ENCODE measurements around the gene MBTPS1. TPM values are rescaled to one million over a fixed set of nuclear protein-coding genes. Genes with fewer than 3 reads are reported as not detected.

MBTPS1 gene
- total RNA-seq, 1 experiment from 2014 or later, result 130 TPM

- H3K4me3 Mint-ChIP-seq (ENCODE audit: low read depth, unreplicated experiment), result peak overlapping the region; percentile 4
- peak overlapping the region; percentile 16 for H3K27ac Mint-ChIP-seq (ENCODE audit: unreplicated experiment)
- no TSS peak for BruUV-seq (replicated peaks)
- peaks cover 8% of the 10 kb centered on the region for H3K4me1 Mint-ChIP-seq (ENCODE audit: low read depth, unreplicated experiment)
- H3K9me3 Mint-ChIP-seq (ENCODE audit: low read depth, unreplicated experiment), result no peaks in the 10 kb centered on the region
- CTCF ChIA-PET, result interaction anchor here (0.6 to 2.0 kb wide), 13 partner anchors 8 to 837 kb away, joined by 3 to 13 read pairs (median 4); partner anchors contain the start of gene OSGIN1
- no peak for TF ChIP-seq CTCF (IDR thresholded peaks at IDR 0.05; ENCODE audit: unreplicated experiment)
- intact Hi-C loops (cut with micrococcal nuclease; ENCODE audit: unreplicated experiment), result no loop called here
- H3K27me3 Mint-ChIP-seq (ENCODE audit: unreplicated experiment), result peaks cover 38% of the 10 kb centered on the region
- DNase-seq, result peak; percentile 98
- no peaks in the 10 kb centered on the region for H3K36me3 Mint-ChIP-seq (ENCODE audit: insufficient read depth, unreplicated experiment)
Observed at GRCh38 chr16:84013787-84014569, 102.8 kb downstream of the MBTPS1 start.

DNA sequence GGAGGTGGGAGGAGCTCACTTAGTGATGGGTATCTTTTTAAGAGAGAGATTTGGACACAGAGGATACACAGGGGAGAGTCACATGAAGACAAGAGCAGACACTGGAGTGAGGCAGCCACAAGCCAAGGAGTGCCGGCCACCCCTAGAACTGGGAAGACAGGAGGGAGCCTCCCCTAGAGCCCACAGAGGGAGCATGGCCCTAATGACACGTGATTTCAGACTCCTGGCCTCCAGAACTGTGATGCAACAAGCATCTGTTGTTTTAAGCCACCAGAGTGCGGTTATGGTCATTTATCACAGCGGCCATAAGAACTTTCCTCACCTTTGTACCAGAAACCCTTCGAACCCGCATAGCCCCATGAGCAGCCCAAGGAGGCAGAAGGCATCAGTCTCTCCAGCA, 107.5 kb downstream of the MBTPS1 start:
- TF ChIP-seq CTCF (IDR thresholded peaks at IDR 0.05; ENCODE audit: unreplicated experiment), result no peak
- BruUV-seq (replicated peaks), result no TSS peak
- no peak overlapping the region for H3K27ac Mint-ChIP-seq (ENCODE audit: unreplicated experiment)
- H3K36me3 Mint-ChIP-seq (ENCODE audit: insufficient read depth, unreplicated experiment), result no peaks in the 10 kb centered on the region
- no peak overlapping the region for H3K4me3 Mint-ChIP-seq (ENCODE audit: low read depth, unreplicated experiment)
- CTCF ChIA-PET, result interaction anchor here (0.9 kb wide), 1 partner anchor 16 kb away, joined by 3 read pairs; no protein-coding TSS in a partner anchor
- H3K9me3 Mint-ChIP-seq (ENCODE audit: low read depth, unreplicated experiment), result no peaks in the 10 kb centered on the region
- DNase-seq, result no peak
- peaks cover 1% of the 10 kb centered on the region for H3K4me1 Mint-ChIP-seq (ENCODE audit: low read depth, unreplicated experiment)
- peaks cover 61% of the 10 kb centered on the region for H3K27me3 Mint-ChIP-seq (ENCODE audit: unreplicated experiment)
- intact Hi-C loops (cut with micrococcal nuclease; ENCODE audit: unreplicated experiment), result no loop called here

DNA sequence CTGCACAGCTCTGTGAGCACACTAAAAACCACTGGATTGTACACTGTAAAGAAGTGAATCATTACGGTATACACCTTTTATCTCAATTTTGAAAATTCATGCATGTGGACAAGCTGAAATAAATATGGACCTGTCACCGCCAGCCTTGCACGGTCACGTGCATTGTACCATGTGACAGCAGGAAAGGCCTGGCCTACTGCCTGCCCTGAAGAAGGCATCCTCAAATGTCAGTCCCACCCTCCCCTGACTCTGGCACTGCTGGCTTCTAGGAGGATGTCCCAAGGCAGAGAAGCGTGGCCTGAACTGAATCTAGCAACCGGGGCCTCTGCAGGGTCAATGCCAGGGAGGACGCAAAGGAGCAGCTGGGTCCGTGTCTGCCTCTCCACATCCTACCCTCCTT, 108.8 kb downstream of the MBTPS1 start:
- TF ChIP-seq CTCF (IDR thresholded peaks at IDR 0.05; ENCODE audit: unreplicated experiment), result no peak
- peaks cover 74% of the 10 kb centered on the region for H3K27me3 Mint-ChIP-seq (ENCODE audit: unreplicated experiment)

DNA sequence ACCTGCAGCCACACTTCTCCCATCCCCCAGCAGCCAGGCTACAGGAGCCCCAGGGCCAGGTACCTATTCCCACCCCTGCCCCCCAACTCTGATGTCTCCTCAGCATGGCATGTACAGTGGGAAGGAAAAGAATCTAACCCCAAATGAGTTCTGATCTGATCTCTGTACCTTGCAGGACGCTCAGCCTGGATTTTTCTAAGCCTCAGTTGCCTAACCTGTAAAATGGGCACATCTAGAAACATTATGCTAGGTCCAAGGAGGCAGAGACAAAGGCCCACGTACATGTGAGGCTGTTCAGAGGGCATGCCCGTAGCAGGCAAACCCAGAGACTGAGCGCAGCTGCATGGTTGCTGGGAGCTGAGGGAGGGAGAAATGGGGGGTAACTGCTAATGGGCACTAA, 109.2 kb downstream of the MBTPS1 start:
- Mint-ChIP-seq H3K27me3 (ENCODE audit: unreplicated experiment) (peaks cover 78% of the 10 kb centered on the region), H3K27ac (ENCODE audit: unreplicated experiment) (no peak overlapping the region), H3K9me3 (ENCODE audit: low read depth, unreplicated experiment) (no peaks in the 10 kb centered on the region), H3K36me3 (ENCODE audit: insufficient read depth, unreplicated experiment) (no peaks in the 10 kb centered on the region), H3K4me1 (ENCODE audit: low read depth, unreplicated experiment) (no peaks in the 10 kb centered on the region), H3K4me3 (ENCODE audit: low read depth, unreplicated experiment) (no peak overlapping the region)
- CTCF ChIA-PET, result no interaction called here
- BruUV-seq (replicated peaks), result no TSS peak
- intact Hi-C loops (cut with micrococcal nuclease; ENCODE audit: unreplicated experiment), result no loop called here
- no peak for TF ChIP-seq CTCF (IDR thresholded peaks at IDR 0.05; ENCODE audit: unreplicated experiment)
- DNase-seq, result no peak

More for the DNA sequence above, 108.8 kb downstream of the MBTPS1 start:
- H3K27ac Mint-ChIP-seq (ENCODE audit: unreplicated experiment), result no peak overlapping the region
- H3K9me3 Mint-ChIP-seq (ENCODE audit: low read depth, unreplicated experiment), result no peaks in the 10 kb centered on the region
- CTCF ChIA-PET, result no interaction called here
- H3K36me3 Mint-ChIP-seq (ENCODE audit: insufficient read depth, unreplicated experiment), result no peaks in the 10 kb centered on the region
- BruUV-seq (replicated peaks), result no TSS peak
- intact Hi-C loops (cut with micrococcal nuclease; ENCODE audit: unreplicated experiment), result no loop called here
- no peak overlapping the region for H3K4me3 Mint-ChIP-seq (ENCODE audit: low read depth, unreplicated experiment)
- H3K4me1 Mint-ChIP-seq (ENCODE audit: low read depth, unreplicated experiment), result no peaks in the 10 kb centered on the region
- DNase-seq, result no peak
